GM19372 (cell line): Measurements from ENCODE around the gene EBF3.

ENCODE experiments used
- ATAC-seq: cut with Tn5 transposase; IDR thresholded peaks from one replicate; pipeline ENCODE4 v1.9.1; 2021; ENCODE audit warnings: mild to moderate bottlenecking, low read depth, moderate library complexity; ENCODE audit not compliant: unreplicated experiment

The EBF3 gene

GRCh38 chr10:129960481-129961156 is 3.5 kb downstream of the EBF3 start:
- ATAC-seq = no peak

- no peak for ATAC-seq
Observed at GRCh38 chr10:129959544-129960480, 4.3 kb downstream of the EBF3 start.

GRCh38 chr10:129958629-129959543 is 5.2 kb downstream of the EBF3 start:
- ATAC-seq = no peak

- no peak for ATAC-seq
Observed at GRCh38 chr10:129958148-129958628, 5.9 kb downstream of the EBF3 start.

GRCh38 chr10:129956876-129957673 is 7.0 kb downstream of the EBF3 start:
- no peak for ATAC-seq

GRCh38 chr10:129956286-129956670 is 7.8 kb downstream of the EBF3 start:
- ATAC-seq = no peak

- no peak for ATAC-seq
Observed at GRCh38 chr10:129955601-129956285, 8.3 kb downstream of the EBF3 start.

- ATAC-seq = no peak
Observed at GRCh38 chr10:129954492-129955315, 9.4 kb downstream of the EBF3 start.

- no peak for ATAC-seq
Observed at GRCh38 chr10:129953119-129954051, 10.7 kb downstream of the EBF3 start.

GRCh38 chr10:129952378-129953118 is 11.5 kb downstream of the EBF3 start:
- no peak for ATAC-seq

- ATAC-seq = no peak
Observed at GRCh38 chr10:129951970-129952265, 12.2 kb downstream of the EBF3 start.

GRCh38 chr10:129951101-129951969 is 12.7 kb downstream of the EBF3 start:
- no peak for ATAC-seq

GRCh38 chr10:129950676-129951075 is 13.4 kb downstream of the EBF3 start:
- no peak for ATAC-seq

- no peak for ATAC-seq
Observed at GRCh38 chr10:129949891-129950291, 14.2 kb downstream of the EBF3 start.

GRCh38 chr10:129949411-129949810 is 14.7 kb downstream of the EBF3 start:
- ATAC-seq = no peak

- ATAC-seq = no peak
Observed at GRCh38 chr10:129946859-129947258, 17.2 kb downstream of the EBF3 start.
